Left colon (tissue), 2 donors: Measurements from ENCODE around the gene LCE1B. TPM values are rescaled to one million over a fixed set of nuclear protein-coding genes. Genes with fewer than 3 reads are reported as not detected.

Experiments
- ATAC-seq: fragments of 200-7000 bp; cut with Tn5 transposase; one replicate; pipeline ENCODE4 v1.9.1; 2020; ENCODE audit warnings: mild to moderate bottlenecking, moderate library complexity
- DNase-seq, 2 donors: peaks; one replicate each; pipeline ENCODE4 v3.0.0-alpha.2; 2020
- intact Hi-C, 2 donors: fragments of 100-400 bp; cut with DNase I in 1 of 2; cut with micrococcal nuclease in 1 of 2; formaldehyde crosslinking; loops; one replicate each; pipeline versions ENCODE4 v1.11.2 to v1.14.0; 2022; cut with DNase I, micrococcal nuclease
- long read RNA-seq: library from polyadenylated mRNA; unstranded; transcript quantifications from one replicate; pipeline ENCODE4 v2.0.0, GENCODE V29; 2021
- total RNA-seq, 2 donors: library from RNA; stranded (reverse); fragmentation: NEBNext Ultra II Directional; extraction: Animal tissue kit (Norgen Biotek cat#: 25700); gene quantifications; one replicate each; pipeline ENCODE4 v1.2.1, GENCODE V29; 2021
- donor health status: DM: no; HTN: no; CAD: no.
- donor health status: DM: yes; HTN: yes; CAD: no.

LCE1B gene, protein sequence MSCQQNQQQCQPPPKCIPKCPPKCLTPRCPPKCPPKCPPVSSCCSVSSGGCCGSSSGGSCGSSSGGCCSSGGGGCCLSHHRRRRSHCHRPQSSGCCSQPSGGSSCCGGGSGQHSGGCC
- total RNA-seq: not detected
- long read RNA-seq: 0 reads

DNA sequence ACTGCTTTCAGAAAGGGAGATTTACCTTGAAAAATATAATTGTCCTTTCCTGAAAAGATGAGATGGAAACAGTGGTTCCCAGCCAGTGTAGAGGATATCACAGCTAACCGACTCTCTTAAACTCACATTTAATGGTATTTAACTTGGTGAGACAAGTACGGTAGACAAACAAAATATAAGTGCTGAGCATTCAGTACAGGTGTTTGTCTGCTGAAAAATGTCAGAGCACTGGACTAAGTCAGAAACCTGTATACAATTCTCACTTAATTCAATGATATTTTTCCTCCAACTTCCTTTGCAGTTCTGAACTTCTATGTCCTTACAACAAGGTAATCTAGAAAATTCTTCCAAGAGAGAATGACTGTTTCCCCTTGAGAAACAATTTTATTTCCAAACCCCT lies at the start of gene LCE1B:
Gene LCE1B, plus strand, starts transcription at position 301 of the 400 bp plus-strand sequence. CDS start 476 bp downstream, outside the sequence.
- DNase-seq (no peak), ATAC-seq (no peak)
- intact Hi-C loops: no loop called here

DNA sequence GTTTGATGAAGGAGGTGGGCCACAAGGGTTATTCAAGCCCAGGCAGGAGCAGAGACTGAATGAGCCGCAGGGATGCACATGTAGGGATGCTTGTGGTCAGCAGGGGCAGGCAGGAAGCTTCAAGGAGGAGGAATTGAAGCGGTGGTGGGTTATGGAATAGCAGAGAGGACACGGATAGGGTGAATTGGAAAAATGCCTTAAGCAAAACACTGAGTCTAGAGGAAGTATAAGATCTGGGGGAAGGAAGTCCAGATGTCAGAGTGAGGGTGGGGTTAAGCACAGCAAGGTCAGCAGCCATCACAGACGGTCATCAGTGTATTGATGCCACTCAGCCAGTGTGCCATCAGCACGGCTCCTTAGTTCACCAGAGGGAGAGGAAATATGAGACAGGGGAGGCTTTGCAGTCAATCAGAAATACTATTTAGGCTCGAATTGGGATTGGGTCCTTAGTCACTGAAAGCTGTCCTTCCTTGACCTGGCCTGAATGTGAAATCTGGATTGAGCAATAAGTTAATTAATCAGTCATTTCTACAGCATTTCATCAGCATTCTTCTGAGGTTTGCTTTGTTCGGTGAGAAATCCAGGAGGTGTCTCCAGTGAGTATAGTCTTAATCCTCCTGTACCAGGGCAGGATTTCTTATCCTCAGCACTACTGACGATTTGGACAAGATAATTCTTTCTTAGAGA lies 42.8 kb upstream of the LCE1B start:
- ATAC-seq (no peak), DNase-seq (no peak)
- intact Hi-C loops: no loop called here

DNA sequence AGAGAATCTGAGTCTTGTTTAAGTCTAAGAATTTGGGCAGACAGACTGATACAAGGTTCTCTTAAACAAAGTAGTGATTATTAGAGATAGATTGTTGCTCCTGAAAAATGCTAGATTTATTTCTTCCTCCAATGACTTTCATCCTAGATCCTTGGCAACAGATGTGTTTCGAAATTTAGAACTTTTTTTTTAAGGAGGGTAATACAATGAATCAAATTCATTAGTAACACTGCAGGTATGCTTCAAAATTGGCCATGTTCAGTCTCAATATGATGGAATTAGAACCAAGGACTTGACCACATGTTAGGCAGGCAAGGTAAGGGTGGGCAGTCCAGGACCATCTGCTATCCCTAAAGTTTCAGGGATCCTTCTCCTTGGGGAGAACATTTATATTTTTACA lies 41.4 kb upstream of the LCE1B start:
- no peak for ATAC-seq
- no peak for DNase-seq
- intact Hi-C loops: no loop called here

DNA sequence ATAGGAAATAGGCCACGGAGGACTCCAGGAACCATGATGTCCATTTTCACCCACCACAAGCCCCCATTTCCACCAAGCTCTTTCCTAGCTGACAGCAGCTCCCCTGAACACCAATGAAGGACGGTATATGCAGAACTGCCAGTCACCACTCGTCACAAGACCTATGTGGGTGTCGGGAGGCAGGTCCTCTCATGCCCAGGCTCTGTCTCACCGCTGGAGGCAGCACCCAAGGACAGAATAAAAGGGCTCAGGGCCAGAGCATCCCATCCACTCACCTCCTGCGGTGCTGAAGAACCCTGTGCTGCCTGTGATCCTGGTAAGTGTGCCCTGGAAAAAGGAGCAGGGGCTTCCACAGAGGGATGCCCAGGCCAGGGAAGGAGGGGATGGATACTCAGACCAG lies 36.9 kb upstream of the LCE1B start, which contains the start of gene LCE1F:
Gene LCE1F, plus strand, starts transcription at position 266 of the 400 bp plus-strand sequence. CDS start 1,232 bp downstream, outside the sequence.
- DNase-seq (no peak), ATAC-seq (no peak)
- intact Hi-C loops: no loop called here

DNA sequence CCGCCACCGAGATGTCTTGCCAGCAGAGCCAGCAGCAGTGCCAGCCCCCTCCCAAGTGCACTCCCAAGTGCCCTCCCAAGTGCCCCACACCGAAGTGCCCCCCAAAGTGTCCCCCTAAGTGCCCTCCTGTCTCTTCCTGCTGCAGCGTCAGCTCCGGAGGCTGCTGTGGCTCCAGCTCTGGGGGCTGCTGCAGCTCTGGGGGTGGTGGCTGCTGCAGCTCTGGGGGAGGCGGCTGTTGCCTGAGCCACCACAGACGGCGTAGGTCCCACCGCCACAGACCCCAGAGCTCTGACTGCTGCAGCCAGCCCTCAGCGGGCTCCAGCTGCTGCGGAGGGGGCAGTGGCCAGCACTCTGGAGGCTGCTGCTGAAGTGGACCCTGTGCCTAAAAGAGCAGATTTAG lies 35.4 kb upstream of the LCE1B start:
- intact Hi-C loops: no loop called here
- no peak for ATAC-seq
- no peak for DNase-seq

DNA sequence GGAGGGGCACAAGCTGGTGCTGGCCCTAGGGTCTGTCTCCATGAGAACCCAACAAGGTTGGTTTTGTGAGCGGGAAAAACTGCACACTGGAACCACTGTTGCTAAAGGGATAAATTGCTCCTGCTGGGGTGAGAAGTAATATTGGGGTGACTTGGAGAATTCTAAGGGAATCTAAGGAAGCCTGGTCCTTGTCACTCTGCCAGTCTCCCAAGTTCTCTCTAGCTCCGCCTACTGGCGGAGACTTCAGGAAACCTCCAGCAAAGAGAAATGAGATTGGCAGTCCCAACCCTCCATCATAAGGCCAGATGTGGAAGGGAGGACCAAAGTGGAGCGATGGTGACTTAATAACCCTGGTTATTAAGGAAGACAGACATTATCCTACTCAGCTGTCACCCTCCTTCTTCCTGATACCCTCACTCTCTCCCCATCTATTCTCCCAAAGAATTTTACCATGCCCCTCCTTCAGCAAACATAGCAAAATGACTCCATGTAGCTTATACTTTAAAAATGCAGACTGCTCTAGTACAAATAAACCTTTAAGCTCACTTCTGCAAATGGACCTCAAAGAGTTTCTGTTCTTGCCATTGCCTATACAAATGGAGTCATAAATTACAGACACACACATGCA lies 34.1 kb upstream of the LCE1B start:
- intact Hi-C loops: no loop called here

DNA sequence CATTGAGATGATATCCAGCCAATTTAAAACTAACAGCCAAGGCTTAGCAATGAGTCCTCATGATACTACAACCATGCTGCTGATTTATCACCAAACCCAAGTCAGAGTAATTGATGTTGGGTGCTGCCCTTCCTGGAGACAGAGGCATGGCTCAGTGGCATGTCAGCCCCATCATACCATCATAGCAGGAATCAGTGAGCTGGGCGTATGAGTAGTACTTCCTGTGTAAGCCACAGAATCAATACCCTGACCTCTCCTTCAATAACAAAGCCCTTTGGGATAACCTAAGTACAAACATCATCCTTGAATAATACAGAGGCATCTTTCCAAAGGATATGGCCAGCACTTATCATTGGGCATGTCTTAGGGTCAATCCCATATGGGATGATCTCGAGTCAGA lies 28.7 kb upstream of the LCE1B start:
- intact Hi-C loops: no loop called here
- ATAC-seq: no peak
- no peak for DNase-seq

More for the DNA sequence above, 34.1 kb upstream of the LCE1B start:
- ATAC-seq (no peak), DNase-seq (peak in 1 of 2 donors; percentile 11)

DNA sequence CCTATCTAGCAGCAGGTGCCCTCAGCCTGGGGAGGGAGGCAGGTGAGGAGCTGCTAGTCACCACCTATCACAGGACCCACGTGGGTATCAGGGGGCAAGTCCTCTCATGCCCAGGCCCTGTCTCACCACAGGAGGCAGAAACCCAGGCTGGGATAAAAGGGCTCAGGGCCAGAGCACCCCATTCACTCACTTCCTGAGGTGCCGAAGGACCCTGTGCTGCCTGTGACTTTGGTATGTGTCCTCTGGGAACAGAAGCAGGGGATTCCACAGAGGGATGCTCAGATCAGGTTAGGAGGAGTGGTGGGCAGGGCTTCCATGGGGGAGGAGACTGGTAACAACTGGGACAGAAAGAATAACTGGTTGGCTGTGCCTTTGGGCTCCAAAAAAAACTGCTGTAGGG lies 25.7 kb upstream of the LCE1B start, which contains the start of gene LCE1E:
Gene LCE1E, plus strand, starts transcription at position 181 of the 400 bp plus-strand sequence. CDS start 1,043 bp downstream, outside the sequence.
- DNase-seq (no peak), ATAC-seq (no peak)
- intact Hi-C loops: no loop called here

DNA sequence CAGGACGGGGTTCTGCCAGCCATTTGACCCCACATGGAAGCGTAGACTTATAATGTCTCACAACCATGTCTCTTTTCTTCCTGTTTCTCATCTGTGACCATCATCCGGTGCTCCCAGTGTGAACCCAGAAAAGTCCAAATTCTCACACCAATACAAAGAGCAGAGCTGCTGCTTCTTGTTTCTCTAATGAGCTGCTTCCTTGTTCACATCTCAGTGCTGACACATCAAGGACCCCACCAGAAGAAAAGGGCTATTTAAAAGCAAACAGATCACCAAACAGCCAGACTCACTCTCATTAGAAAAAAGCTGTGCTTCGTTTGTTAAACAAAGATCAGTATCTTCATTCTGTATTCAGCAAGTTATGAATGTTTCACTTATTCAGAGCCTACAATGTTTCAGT lies 16.1 kb upstream of the LCE1B start:
- no peak for DNase-seq
- no peak for ATAC-seq
- intact Hi-C loops: no loop called here

DNA sequence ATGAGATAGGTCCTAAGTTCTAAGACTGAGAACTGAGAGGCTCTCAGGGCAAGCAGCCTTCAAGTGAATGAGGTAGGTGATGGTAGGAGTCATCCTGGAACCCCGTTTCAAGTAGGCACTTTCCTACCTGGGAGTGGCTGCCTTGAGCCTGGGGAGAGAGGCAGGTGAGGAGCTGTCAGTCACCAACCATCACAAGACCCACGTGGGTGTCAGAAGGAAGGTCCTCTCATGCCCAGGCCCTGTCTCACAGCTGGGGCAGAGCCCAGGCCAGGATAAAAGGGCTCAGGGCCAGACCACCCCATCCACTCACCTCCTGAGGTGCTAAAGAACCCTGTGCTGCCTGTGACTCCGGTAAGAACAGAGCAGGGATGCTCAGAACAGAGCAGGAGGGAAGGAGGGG lies 15.3 kb upstream of the LCE1B start, which contains the start of gene LCE1D:
Gene LCE1D, plus strand, starts transcription at position 301 of the 400 bp plus-strand sequence. CDS start 1,074 bp downstream, outside the sequence.
- intact Hi-C loops: no loop called here
- DNase-seq (no peak), ATAC-seq (no peak)

DNA sequence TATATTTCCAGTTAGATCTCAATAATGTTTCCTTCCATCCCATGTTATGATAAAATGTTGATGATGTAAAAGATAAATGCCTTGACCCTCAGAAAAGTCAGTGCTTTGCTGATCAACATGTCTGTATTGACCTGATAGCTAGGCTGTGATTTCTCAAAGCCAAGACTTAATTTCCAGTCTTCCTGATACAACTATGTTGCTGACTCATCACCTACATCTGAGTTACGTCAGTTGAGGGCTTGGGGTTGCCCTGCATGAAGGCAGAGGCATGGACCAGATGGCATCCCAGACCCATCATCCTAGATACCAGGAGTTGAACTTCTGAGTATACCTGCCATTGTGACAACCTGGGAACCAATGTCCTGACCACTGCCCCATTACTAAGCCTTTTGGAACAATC lies 10.4 kb upstream of the LCE1B start:
- ATAC-seq: no peak
- intact Hi-C loops: no loop called here
- DNase-seq: no peak

DNA sequence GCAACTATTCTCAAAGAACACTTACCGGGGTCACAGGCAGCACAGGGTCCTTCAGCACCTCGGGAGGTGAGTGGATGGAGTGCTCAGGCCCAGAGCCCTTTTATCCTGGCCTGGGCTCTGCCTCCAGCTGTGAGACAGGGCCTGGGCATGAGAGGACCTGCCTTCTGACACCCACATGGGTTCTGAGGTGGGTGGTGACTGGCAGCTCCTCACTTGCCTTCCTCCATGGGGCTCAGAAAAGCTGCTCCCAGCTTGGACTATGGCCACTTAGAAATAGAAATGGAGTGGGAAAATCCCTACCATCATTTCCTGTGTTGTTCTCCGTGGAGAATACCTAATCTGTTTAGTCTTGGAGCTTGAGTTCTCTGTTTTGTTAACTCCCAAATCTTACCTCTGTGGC lies 5.2 kb upstream of the LCE1B start, which contains the start of gene LCE1C:
Gene LCE1C, minus strand, starts transcription at position 76 of the 400 bp plus-strand sequence. CDS start 1,173 bp downstream, outside the sequence.
- intact Hi-C loops: no loop called here
- ATAC-seq: no peak

DNA sequence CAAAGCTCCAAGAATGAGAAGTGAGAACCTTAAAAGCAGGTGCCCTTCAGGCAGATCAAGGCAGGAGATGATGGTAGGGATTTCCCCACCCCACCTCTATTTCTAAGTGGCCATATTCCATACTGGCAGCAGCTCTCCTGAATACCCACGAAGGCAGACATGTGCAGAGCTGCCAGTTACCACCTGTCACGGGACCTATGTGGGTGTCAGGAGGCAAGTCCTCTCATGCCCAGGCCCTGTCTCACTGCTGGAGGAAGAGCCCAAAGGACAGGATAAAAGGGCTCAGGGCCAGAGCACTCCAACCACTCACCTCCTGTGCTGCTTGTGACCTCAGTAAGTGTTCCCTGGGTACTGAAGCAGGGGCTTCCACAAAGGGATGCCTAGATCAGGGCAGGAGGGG lies 721 bp upstream of the LCE1B start:
- intact Hi-C loops: no loop called here
- ATAC-seq: no peak
- DNase-seq: no peak

More for the DNA sequence above, 5.2 kb upstream of the LCE1B start, which contains the start of gene LCE1C:
- no peak for DNase-seq

DNA sequence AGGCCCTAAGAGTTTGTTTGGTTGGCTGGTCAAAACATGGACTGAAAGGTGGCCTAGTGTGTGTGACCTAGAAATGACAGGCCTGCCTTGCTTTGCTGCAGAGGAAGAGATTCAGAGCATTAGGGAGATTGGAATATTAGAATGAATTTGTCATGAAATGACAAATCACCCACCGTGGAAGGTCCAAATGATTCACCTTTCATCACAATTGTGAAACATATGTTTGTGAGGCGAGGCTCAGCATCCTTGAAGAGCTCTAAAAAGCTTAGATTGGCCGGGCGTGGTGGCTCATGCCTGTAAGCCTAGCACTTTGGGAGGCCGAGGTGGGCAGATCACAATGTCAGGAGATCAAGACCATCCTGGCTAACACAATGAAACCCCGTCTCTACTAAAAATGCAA lies 5.5 kb downstream of the LCE1B start:
- ATAC-seq (no peak), DNase-seq (no peak)
- intact Hi-C loops: no loop called here

DNA sequence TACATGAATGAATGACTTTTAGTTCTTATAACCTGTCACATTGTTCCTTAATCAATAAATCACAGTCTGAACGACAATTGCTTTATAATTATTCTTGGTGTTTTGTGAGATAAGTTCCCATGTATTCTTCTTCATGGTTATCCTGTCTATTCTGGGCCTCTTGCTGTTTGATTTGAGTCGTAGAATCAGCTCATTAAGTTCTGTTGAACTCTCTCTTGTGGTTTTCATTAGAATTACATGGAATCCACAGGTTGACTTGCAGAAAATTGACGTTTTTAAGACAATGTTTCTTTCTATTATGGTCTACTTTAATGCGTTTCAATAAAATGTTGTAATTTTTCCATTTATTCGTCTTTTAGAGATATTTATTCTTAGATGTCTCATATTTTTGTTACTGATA lies 11.5 kb downstream of the LCE1B start:
- intact Hi-C loops: no loop called here
- ATAC-seq (no peak), DNase-seq (no peak)

DNA sequence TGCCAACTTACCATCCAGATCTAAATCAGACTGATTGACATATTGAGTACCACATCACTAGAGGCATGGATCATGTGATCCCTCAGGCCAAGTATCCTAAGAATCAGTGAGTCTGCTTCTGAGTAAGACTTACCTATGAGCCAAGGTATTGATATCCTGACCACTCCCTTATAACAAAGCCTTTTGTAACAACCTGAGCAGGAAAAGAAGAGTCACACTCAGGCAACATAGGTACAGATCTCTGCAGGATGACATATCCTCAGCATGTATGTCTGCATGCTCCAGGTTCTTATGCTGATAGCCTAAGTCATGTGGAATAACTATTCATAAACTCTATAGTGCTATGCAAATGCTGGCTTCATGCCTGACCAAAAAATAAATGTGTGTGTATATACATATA lies 13.2 kb downstream of the LCE1B start:
- ATAC-seq: no peak
- intact Hi-C loops: no loop called here
- no peak for DNase-seq

DNA sequence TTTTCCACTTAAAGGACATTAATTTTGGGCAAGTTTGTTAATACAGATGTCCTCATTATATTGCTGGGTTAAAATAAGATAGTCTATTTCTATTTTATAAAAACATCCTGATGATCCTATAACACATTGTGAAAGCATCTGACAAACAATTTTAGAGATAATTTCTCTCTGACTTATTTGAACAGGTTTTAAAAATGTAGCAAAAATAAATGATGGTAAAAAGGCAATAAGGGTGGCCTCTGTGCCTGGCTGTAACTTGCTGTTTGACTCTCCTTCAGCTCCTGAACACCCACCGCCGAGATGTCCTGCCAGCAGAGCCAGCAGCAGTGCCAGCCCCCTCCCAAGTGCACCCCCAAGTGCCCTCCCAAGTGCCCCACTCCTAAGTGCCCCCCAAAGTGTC lies 15.4 kb downstream of the LCE1B start, which contains the start of gene LCE1A:
Gene LCE1A, plus strand, starts transcription at position 301 of the 400 bp plus-strand sequence. Its CDS starts 0 bp downstream, at position 301.
- no peak for ATAC-seq

DNA sequence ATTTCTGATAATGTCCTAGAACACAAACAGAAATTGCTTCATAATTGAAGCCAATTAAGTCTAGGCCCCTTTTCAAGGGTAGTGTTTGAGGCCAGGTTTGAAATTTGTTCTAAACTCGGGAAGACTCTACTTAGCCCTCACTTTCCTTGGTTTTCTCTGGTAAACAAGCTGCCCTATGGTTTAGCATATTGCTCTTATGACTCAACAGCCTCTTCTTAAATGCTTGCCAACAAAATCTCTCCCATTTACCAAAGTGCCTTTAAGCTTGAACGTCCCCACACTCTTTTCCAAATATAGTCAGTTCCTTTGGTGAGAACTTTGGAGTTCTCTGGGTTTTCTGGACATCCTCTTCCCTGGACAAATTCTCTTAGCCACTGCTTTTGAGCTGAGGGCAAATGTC lies 25.1 kb downstream of the LCE1B start:
- ATAC-seq (no peak), DNase-seq (no peak)
- intact Hi-C loops: no loop called here

More for the DNA sequence above, 15.4 kb downstream of the LCE1B start, which contains the start of gene LCE1A:
- no peak for DNase-seq
- intact Hi-C loops: no loop called here

DNA sequence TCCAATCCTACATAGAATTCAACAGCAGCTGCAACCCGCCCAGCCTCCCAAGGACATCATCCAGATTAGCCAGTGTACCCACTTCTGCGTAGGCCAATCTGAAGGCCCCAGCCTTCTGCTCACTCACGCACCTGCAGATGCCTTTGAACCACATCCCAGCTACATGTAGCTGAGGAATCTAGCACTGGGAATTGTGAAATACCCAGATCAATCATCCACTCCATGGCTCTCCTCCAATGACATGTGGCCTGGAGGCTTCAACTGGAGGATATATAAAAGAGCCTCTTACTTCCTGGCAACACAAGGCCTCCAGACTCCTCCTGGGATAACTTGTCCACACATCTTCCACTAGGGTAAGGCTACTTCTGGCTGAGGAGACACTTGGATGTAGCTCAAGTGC lies 30.8 kb downstream of the LCE1B start, which contains the start of gene LCE6A:
Gene LCE6A, plus strand, starts transcription at position 301 of the 400 bp plus-strand sequence. CDS start 665 bp downstream, outside the sequence.
- intact Hi-C loops: no loop called here
- ATAC-seq: no peak
- no peak for DNase-seq

DNA sequence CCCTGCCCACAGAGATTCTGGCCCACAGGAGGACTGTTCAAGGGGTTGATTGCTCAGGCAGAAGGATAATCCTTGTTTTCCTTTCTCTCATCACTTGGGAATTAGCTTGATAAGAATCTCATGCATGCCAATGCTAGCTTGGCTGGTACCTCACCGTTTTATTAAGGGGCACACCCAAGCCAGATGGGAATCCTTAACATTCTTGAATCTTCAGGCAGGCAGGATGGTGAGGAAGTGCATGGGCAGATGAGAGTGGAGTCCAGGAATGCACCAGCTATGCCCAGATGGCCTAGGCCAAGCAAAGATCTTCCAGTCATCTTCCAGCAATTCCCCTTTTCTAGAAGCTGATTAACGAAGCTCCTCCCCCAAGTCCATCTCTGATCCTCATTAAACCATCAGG lies 43.9 kb downstream of the LCE1B start:
- intact Hi-C loops: no loop called here
- DNase-seq (no peak), ATAC-seq (no peak)
